ENCODE data around the gene GALNTL6.

- no peak for TF ChIP-seq TFAP4 (CRISPR knock-in tag; IDR thresholded peaks at IDR 0.05; ENCODE audit: borderline replicate concordance)
- TF ChIP-seq CREM (IDR thresholded peaks at IDR 0.05; ENCODE audit: low read depth): no peak
Observed at GRCh38 chr4:171896426-171896825, 83.2 kb downstream of the GALNTL6 start.

All from K562 (cell line).